ENCODE data around the gene ST3GAL3. TPM values are rescaled to one million over a fixed set of nuclear protein-coding genes. Genes with fewer than 3 reads are reported as not detected.

The ST3GAL3 gene
- total and polyA plus RNA-seq, 10 of the 15 experiments (the other 5 are each of a cell fraction or from before 2014, with no cell fraction given), result 1.2 to 19.3 (median 11.0) TPM

DNA sequence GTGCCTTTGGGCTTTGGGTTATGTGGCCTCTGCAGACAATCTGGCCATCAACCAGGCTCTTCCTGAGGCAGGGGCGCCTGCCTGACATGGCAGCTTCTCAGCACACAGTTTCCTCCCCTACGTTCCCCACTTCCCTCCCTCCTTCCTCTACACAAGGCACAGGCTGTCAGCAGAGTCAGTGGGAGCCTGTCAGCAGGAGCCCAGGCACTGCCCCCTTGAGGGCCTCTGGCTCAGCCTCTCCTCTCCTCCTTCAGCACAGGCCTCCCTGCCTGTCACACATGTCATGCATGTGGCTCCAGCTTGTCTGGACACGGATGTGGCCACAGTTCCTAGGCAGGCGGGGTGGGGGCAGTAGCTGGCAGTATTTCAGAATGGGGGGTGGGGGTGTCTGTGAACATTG is 174.1 kb downstream of the ST3GAL3 start:
- Histone ChIP-seq H3K4me2 (ENCODE audit: control insufficient read depth, insufficient read depth) (no peak overlapping the region), H3K27me3 (replicated peaks in 1 of 2; ENCODE audit: control insufficient read depth in 2 of 2, insufficient read depth in 2 of 2, low read length in 1 of 2) (no peaks in the 10 kb centered on the region), H3K79me2 (ENCODE audit: control insufficient read depth, insufficient read depth, low read length) (no peaks in the 10 kb centered on the region), H3K9ac (ENCODE audit: control insufficient read depth, insufficient read depth, low read length) (no peak overlapping the region), H3K36me3 (ENCODE audit: control insufficient read depth in 2 of 2, insufficient read depth in 2 of 2, low read length in 1 of 2) (no peaks in the 10 kb centered on the region; a peak in 1 of 4 replicates), H4K20me1 (ENCODE audit: control insufficient read depth, insufficient read depth) (no peaks in the 10 kb centered on the region), H3K27ac (ENCODE audit: control insufficient read depth, insufficient read depth) (no peak overlapping the region), H2AFZ (ENCODE audit: control insufficient read depth, low read depth, low read length) (no peak overlapping the region), H3K4me3 (no peak overlapping the region), H3K9me3 (replicated peaks; ENCODE audit: control insufficient read depth, insufficient read depth, low read length) (no peaks in the 10 kb centered on the region), H3K4me1 (ENCODE audit: control insufficient read depth, insufficient read depth, low read length) (no peaks in the 10 kb centered on the region)
- ATAC-seq (no peak), FAIRE-seq (no peak), DNase-seq (ENCODE audit: low read depth, low spot score) (no peak)
- RAD21 ChIA-PET (ENCODE audit: unreplicated experiment), result interaction anchor here (1.2 kb wide), 1 partner anchor 118 kb away, joined by 3 read pairs; no protein-coding TSS in a partner anchor
- no TSS peak for BruUV-seq (replicated peaks)
- in situ Hi-C loops (cut with MboI) (no loop called here), intact Hi-C loops (cut with micrococcal nuclease; ENCODE audit: unreplicated experiment) (no loop called here)
- 84% methylated on average over 4 of the region's 4 CpGs for WGBS (ENCODE audit: insufficient coverage, insufficient replicate concordance, low lambda C conversion rate, missing lambda C conversion rate)
- POLR2A ChIA-PET, result no interaction called here
- TF ChIP-seq BRCA1 (IDR thresholded peaks at IDR 0.05; ENCODE audit: low read depth, low read length), result no peak
- TF ChIP-seq POLR2A (IDR thresholded peaks at IDR 0.05; ENCODE audit: low read depth, low read length), result no peak
- CTCF ChIA-PET, result interaction anchor here (0.7 to 2.7 kb wide), 2 partner anchors 118 to 128 kb away, joined by 3 to 7 read pairs; no protein-coding TSS in a partner anchor
- SMC1A ChIA-PET (ENCODE audit: uncharacterized antibody, unreplicated experiment), result no interaction called here

DNA sequence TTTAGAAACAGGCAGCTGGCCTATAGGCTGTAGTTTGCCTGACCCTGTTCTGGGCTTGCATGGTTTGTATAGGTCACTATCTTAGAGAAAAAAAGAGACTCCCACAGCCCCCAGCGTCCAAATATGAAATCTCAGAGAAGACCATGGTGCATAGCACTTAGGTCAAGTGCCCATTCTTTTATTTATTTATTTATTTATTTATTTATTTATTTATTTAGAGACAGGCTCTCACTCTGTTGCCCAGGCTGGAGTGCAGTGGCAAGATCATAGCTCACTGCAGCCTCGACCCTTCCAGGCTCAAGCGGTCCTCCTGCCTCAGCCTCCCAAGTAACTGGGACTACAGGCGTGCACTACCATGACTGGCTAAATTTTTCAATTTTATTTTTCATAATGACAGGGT is 175.4 kb downstream of the ST3GAL3 start:
- FAIRE-seq (no peak), ATAC-seq (no peak), DNase-seq (ENCODE audit: low read depth, low spot score) (no peak)
- no peaks in the 10 kb centered on the region for H4K20me1 ChIP-seq (ENCODE audit: control insufficient read depth, insufficient read depth)
- intact Hi-C loops (cut with micrococcal nuclease; ENCODE audit: unreplicated experiment), result no loop called here
- no TSS peak for BruUV-seq (replicated peaks)
- H3K36me3 ChIP-seq (ENCODE audit: control insufficient read depth in 2 of 2, insufficient read depth in 2 of 2, low read length in 1 of 2), result peaks cover 0 to 2% of the 10 kb centered on the region in 2 experiments; a peak in 2 of 4 replicates
- ChIA-PET CTCF (interaction anchor here (2.7 kb wide), 1 partner anchor 119 kb away, joined by 7 read pairs; no protein-coding TSS in a partner anchor), RAD21 (ENCODE audit: unreplicated experiment) (interaction anchor here (1.2 kb wide), 1 partner anchor 119 kb away, joined by 4 read pairs; no protein-coding TSS in a partner anchor), SMC1A (ENCODE audit: uncharacterized antibody, unreplicated experiment) (interaction anchor here (1.0 kb wide), 1 partner anchor 76 kb away, joined by 3 read pairs; no protein-coding TSS in a partner anchor), POLR2A (no interaction called here)
- in situ Hi-C loops (cut with MboI), result no loop called here
- no peak overlapping the region for H3K9ac ChIP-seq (ENCODE audit: control insufficient read depth, insufficient read depth, low read length)
- 99% methylated on average over 4 of the region's 4 CpGs for WGBS (ENCODE audit: insufficient coverage, insufficient replicate concordance, low lambda C conversion rate, missing lambda C conversion rate)
- H2AFZ ChIP-seq (ENCODE audit: control insufficient read depth, low read depth, low read length), result no peak overlapping the region
- H3K4me3 ChIP-seq, result no peak overlapping the region
- no peaks in the 10 kb centered on the region for H3K79me2 ChIP-seq (ENCODE audit: control insufficient read depth, insufficient read depth, low read length)
- H3K27ac ChIP-seq (ENCODE audit: control insufficient read depth, insufficient read depth), result no peak overlapping the region
- H3K9me3 ChIP-seq (replicated peaks; ENCODE audit: control insufficient read depth, insufficient read depth, low read length), result no peaks in the 10 kb centered on the region
- no peaks in the 10 kb centered on the region for H3K27me3 ChIP-seq (replicated peaks in 1 of 2; ENCODE audit: control insufficient read depth in 2 of 2, insufficient read depth in 2 of 2, low read length in 1 of 2)
- no peaks in the 10 kb centered on the region for H3K4me1 ChIP-seq (ENCODE audit: control insufficient read depth, insufficient read depth, low read length)
- no peak overlapping the region for H3K4me2 ChIP-seq (ENCODE audit: control insufficient read depth, insufficient read depth)
- TF ChIP-seq ZNF274 (IDR thresholded peaks at IDR 0.05; ENCODE audit: insufficient read depth, insufficient read length) (no peak), CREM (IDR thresholded peaks at IDR 0.05; ENCODE audit: low read depth) (no peak), STAT1 (conservative IDR thresholded peaks at IDR 0.05) (no peak)
- TF ChIP-seq, protein P1, sequence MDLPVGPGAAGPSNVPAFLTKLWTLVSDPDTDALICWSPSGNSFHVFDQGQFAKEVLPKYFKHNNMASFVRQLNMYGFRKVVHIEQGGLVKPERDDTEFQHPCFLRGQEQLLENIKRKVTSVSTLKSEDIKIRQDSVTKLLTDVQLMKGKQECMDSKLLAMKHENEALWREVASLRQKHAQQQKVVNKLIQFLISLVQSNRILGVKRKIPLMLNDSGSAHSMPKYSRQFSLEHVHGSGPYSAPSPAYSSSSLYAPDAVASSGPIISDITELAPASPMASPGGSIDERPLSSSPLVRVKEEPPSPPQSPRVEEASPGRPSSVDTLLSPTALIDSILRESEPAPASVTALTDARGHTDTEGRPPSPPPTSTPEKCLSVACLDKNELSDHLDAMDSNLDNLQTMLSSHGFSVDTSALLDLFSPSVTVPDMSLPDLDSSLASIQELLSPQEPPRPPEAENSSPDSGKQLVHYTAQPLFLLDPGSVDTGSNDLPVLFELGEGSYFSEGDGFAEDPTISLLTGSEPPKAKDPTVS (IDR thresholded peaks at IDR 0.05; ENCODE audit: low read depth, low read length), result no peak
- TF ChIP-seq, protein P2, sequence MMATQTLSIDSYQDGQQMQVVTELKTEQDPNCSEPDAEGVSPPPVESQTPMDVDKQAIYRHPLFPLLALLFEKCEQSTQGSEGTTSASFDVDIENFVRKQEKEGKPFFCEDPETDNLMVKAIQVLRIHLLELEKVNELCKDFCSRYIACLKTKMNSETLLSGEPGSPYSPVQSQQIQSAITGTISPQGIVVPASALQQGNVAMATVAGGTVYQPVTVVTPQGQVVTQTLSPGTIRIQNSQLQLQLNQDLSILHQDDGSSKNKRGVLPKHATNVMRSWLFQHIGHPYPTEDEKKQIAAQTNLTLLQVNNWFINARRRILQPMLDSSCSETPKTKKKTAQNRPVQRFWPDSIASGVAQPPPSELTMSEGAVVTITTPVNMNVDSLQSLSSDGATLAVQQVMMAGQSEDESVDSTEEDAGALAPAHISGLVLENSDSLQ (IDR thresholded peaks at IDR 0.05), result no peak
- TF ChIP-seq, protein P3, sequence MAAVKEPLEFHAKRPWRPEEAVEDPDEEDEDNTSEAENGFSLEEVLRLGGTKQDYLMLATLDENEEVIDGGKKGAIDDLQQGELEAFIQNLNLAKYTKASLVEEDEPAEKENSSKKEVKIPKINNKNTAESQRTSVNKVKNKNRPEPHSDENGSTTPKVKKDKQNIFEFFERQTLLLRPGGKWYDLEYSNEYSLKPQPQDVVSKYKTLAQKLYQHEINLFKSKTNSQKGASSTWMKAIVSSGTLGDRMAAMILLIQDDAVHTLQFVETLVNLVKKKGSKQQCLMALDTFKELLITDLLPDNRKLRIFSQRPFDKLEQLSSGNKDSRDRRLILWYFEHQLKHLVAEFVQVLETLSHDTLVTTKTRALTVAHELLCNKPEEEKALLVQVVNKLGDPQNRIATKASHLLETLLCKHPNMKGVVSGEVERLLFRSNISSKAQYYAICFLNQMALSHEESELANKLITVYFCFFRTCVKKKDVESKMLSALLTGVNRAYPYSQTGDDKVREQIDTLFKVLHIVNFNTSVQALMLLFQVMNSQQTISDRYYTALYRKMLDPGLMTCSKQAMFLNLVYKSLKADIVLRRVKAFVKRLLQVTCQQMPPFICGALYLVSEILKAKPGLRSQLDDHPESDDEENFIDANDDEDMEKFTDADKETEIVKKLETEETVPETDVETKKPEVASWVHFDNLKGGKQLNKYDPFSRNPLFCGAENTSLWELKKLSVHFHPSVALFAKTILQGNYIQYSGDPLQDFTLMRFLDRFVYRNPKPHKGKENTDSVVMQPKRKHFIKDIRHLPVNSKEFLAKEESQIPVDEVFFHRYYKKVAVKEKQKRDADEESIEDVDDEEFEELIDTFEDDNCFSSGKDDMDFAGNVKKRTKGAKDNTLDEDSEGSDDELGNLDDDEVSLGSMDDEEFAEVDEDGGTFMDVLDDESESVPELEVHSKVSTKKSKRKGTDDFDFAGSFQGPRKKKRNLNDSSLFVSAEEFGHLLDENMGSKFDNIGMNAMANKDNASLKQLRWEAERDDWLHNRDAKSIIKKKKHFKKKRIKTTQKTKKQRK (IDR thresholded peaks at IDR 0.05; ENCODE audit: low read depth, low read length), result no peak
- TF ChIP-seq, protein P4, sequence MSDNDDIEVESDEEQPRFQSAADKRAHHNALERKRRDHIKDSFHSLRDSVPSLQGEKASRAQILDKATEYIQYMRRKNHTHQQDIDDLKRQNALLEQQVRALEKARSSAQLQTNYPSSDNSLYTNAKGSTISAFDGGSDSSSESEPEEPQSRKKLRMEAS (IDR thresholded peaks at IDR 0.05; ENCODE audit: low read depth, low read length), result no peak
- TF ChIP-seq, protein P5, sequence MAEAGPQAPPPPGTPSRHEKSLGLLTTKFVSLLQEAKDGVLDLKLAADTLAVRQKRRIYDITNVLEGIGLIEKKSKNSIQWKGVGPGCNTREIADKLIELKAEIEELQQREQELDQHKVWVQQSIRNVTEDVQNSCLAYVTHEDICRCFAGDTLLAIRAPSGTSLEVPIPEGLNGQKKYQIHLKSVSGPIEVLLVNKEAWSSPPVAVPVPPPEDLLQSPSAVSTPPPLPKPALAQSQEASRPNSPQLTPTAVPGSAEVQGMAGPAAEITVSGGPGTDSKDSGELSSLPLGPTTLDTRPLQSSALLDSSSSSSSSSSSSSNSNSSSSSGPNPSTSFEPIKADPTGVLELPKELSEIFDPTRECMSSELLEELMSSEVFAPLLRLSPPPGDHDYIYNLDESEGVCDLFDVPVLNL (IDR thresholded peaks at IDR 0.05; ENCODE audit: low read depth, low read length), result no peak

All from GM12878 (cell line).